H9 (cell line): ENCODE measurements around the gene CD19. TPM values are rescaled to one million over a fixed set of nuclear protein-coding genes. Genes with fewer than 3 reads are reported as not detected.

ENCODE experiments used
- DNase-seq: peaks from one replicate; pipeline ENCODE4 v3.0.0-alpha.2; 2017
- H2AFZ ChIP-seq: one replicate; pipeline ENCODE4 v1.6.1; 2013; ENCODE audit warnings: mild to moderate bottlenecking, low read length, control low read depth, moderate library complexity
- H2AK5ac ChIP-seq: 2 replicates; pipeline ENCODE4 v1.6.1; 2013; ENCODE audit warnings: low read length, control low read depth, mixed read lengths; ENCODE audit not compliant: insufficient read length
- H2BK120ac ChIP-seq: one replicate; pipeline ENCODE4 v1.6.1; 2013; ENCODE audit warnings: low read depth, mild to moderate bottlenecking, low read length, control low read depth, inconsistent platforms; ENCODE audit not compliant: poor library complexity, severe bottlenecking
- H2BK12ac ChIP-seq: 2 replicates; pipeline ENCODE4 v1.6.1; 2013; ENCODE audit warnings: low read length, control low read depth, mixed read lengths, low read depth; ENCODE audit not compliant: insufficient read length
- H2BK15ac ChIP-seq: 2 replicates; pipeline ENCODE4 v1.6.1; 2013; ENCODE audit warnings: low read depth, low read length, control low read depth
- H2BK20ac ChIP-seq: one replicate; pipeline ENCODE4 v1.6.1; 2013; ENCODE audit warnings: low read depth, mild to moderate bottlenecking, low read length, control low read depth, inconsistent platforms; ENCODE audit not compliant: poor library complexity, severe bottlenecking
- H2BK5ac ChIP-seq: 2 replicates; pipeline ENCODE4 v1.6.1; 2013; ENCODE audit warnings: low read length, control low read depth, mixed read lengths; ENCODE audit not compliant: insufficient read length
- H3K14ac ChIP-seq: 2 replicates; pipeline ENCODE4 v1.6.1; 2013; ENCODE audit warnings: low read length, control low read depth; ENCODE audit not compliant: insufficient read depth
- H3K18ac ChIP-seq: 2 replicates; pipeline ENCODE4 v1.6.1; 2013; ENCODE audit warnings: low read depth, mild to moderate bottlenecking, mixed read lengths, low read length, control low read depth; ENCODE audit not compliant: insufficient read length
- H3K23ac ChIP-seq: 2 replicates; pipeline ENCODE4 v1.6.1; 2013; ENCODE audit warnings: low read length, control low read depth, mixed read lengths, low read depth; ENCODE audit not compliant: insufficient read length
- H3K23me2 ChIP-seq: 2 replicates; pipeline ENCODE4 v1.6.1; 2013; ENCODE audit warnings: low read depth, mild to moderate bottlenecking, mixed read lengths, low read length, control low read depth; ENCODE audit not compliant: insufficient read length, poor library complexity, severe bottlenecking
- H3K27ac ChIP-seq: 2 replicates; pipeline ENCODE4 v1.5.1; 2013; ENCODE audit warnings: low read length, control low read depth, mixed read lengths, low read depth; ENCODE audit not compliant: insufficient read length
- H3K27me3 ChIP-seq: 2 replicates; pipeline ENCODE4 v1.6.1; 2013; ENCODE audit warnings: low read length, control low read depth, inconsistent platforms; ENCODE audit not compliant: insufficient read depth
- H3K4ac ChIP-seq: 2 replicates; pipeline ENCODE4 v1.6.1; 2013; ENCODE audit warnings: low read depth, mild to moderate bottlenecking, control low read depth, inconsistent platforms, low read length, moderate library complexity
- H3K4me1 ChIP-seq: 2 replicates; pipeline ENCODE4 v1.6.1; 2013; ENCODE audit warnings: low read length, control low read depth, inconsistent platforms; ENCODE audit not compliant: insufficient read depth
- H3K4me2 ChIP-seq: 2 replicates; pipeline ENCODE4 v1.6.1; 2013; ENCODE audit warnings: low read length, control low read depth, mixed read lengths; ENCODE audit not compliant: insufficient read length, insufficient read depth
- H3K56ac ChIP-seq: 2 replicates; pipeline ENCODE4 v1.6.1; 2013; ENCODE audit warnings: low read depth, mild to moderate bottlenecking, mixed read lengths, low read length, control low read depth; ENCODE audit not compliant: insufficient read length
- H3K79me1 ChIP-seq: 2 replicates; pipeline ENCODE4 v1.6.1; 2013; ENCODE audit warnings: low read depth, mild to moderate bottlenecking, moderate library complexity, low read length, control low read depth, inconsistent platforms; ENCODE audit not compliant: insufficient read depth, poor library complexity, severe bottlenecking
- H3K79me2 ChIP-seq: 2 replicates; pipeline ENCODE4 v1.6.1; 2013; ENCODE audit warnings: low read length, control low read depth, inconsistent platforms; ENCODE audit not compliant: insufficient read depth
- H3K9ac ChIP-seq: 2 replicates; pipeline ENCODE4 v1.6.1; 2013; ENCODE audit warnings: low read length, control low read depth, mixed read lengths; ENCODE audit not compliant: insufficient read length; ENCODE audit errors: extremely low read depth
- H3K9me3 ChIP-seq: one replicate; pipeline ENCODE4 v1.6.1; 2013; ENCODE audit warnings: low read depth, low read length, inconsistent platforms; ENCODE audit not compliant: control insufficient read depth
- H3T11ph ChIP-seq: one replicate; pipeline ENCODE4 v1.6.1; 2013; ENCODE audit warnings: mild to moderate bottlenecking, low read length, control low read depth, inconsistent platforms
- H4K20me1 ChIP-seq: one replicate; pipeline ENCODE4 v1.6.1; 2013; ENCODE audit not compliant: control insufficient read depth, insufficient read length, insufficient read depth
- H4K5ac ChIP-seq: 2 replicates; pipeline ENCODE4 v1.6.1; 2013; ENCODE audit warnings: low read depth, mild to moderate bottlenecking, mixed read lengths, low read length, control low read depth; ENCODE audit not compliant: insufficient read length
- H4K8ac ChIP-seq: replicated peaks from 2 replicates; pipeline ENCODE4 v1.6.1; 2013; ENCODE audit warnings: low read length, control low read depth, mixed read lengths, low read depth; ENCODE audit not compliant: insufficient read length
- H4K91ac ChIP-seq: 2 replicates; pipeline ENCODE4 v1.6.1; 2013; ENCODE audit warnings: low read depth, mild to moderate bottlenecking, moderate library complexity, mixed read lengths, low read length, control low read depth; ENCODE audit not compliant: insufficient read length
- H3K27ac Mint-ChIP-seq, 3 experiments: 2 replicates in 2 of 3; 3 replicates in 1 of 3; pipeline ENCODE4 v1.8.0; 2020 to 2021; ENCODE audit warnings: mixed read lengths in 3 of 3, mild to moderate bottlenecking in 1 of 3, moderate library complexity in 1 of 3
- H3K27me3 Mint-ChIP-seq: 2 replicates; pipeline ENCODE4 v1.8.0; 2021; ENCODE audit warnings: low read depth, mild to moderate bottlenecking, moderate library complexity, mixed read lengths
- H3K36me3 Mint-ChIP-seq, 3 experiments: 2 replicates in 2 of 3; 3 replicates in 1 of 3; pipeline ENCODE4 v1.8.0; 2020 to 2021; ENCODE audit warnings: low read depth in 3 of 3, mixed read lengths in 3 of 3; ENCODE audit not compliant: insufficient read depth in 1 of 3
- H3K4me1 Mint-ChIP-seq, 2 experiments: 2 replicates each; pipeline ENCODE4 v1.8.0; 2020; ENCODE audit warnings: mixed read lengths in 2 of 2
- H3K4me3 Mint-ChIP-seq, 2 experiments: 2 replicates in 1 of 2; 3 replicates in 1 of 2; pipeline ENCODE4 v1.8.0; 2020 to 2021; ENCODE audit warnings: mild to moderate bottlenecking in 2 of 2, mixed read lengths in 2 of 2, moderate library complexity in 1 of 2
- H3K9me3 Mint-ChIP-seq, 2 experiments: 2 replicates in 1 of 2; 3 replicates in 1 of 2; pipeline ENCODE4 v1.8.0; 2020; ENCODE audit warnings: mild to moderate bottlenecking in 2 of 2, mixed read lengths in 2 of 2, moderate library complexity in 1 of 2
- WGBS: extraction: QIAGEN DNeasy Blood & Tissue Kit; methylation state at CpG from one replicate; pipeline ENCODE4 v1.1.7; 2013; ENCODE audit warnings: missing lambda C conversion rate, low lambda C conversion rate, mixed read lengths; ENCODE audit not compliant: insufficient read length; ENCODE audit errors: extremely low coverage; 5-methylcytosine and 5-hydroxymethylcytosine counted together
- total RNA-seq: library from RNA; stranded (reverse); gene quantifications from 2 replicates; pipeline ENCODE4 v1.2.1, GENCODE V29; 2021
- TF ChIP-seq, protein P1 (sequence below): fragments of 200-600 bp; sonication (generic); conservative IDR thresholded peaks from 3 replicates; pipeline ENCODE4 v1.8.0; 2021; ENCODE audit warnings: antibody characterized with exemption, mild to moderate bottlenecking

The CD19 gene
- total RNA-seq, 1 experiment from 2014 or later = 0.50 TPM

DNA sequence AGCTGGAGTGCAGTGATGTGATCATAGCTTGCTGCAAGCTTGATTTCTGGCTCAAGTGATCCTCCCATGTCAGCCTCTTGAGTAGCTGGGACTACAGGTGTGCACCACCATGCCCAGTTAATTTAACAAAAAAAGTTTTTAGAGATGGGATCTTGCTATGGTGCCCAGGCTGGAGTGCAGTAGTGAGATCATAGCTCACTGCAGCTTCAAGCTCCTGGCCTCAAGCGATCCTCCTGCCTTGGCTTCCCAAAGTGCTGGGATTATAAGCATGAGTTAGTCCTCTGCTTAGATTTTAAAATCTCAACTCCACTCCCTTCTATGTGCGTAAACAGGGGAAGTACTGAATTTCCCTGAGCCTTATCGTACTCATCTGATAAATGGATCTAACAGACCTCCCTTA, 13.1 kb upstream of the CD19 start:
- no CpG with 5 or more reads among the region's 3 CpGs for WGBS
- H3K56ac ChIP-seq = no peak overlapping the region
- no peak overlapping the region for H3K4ac ChIP-seq
- no peaks in the 10 kb centered on the region for H3K27me3 Mint-ChIP-seq
- H3T11ph ChIP-seq = no peak overlapping the region
- H3K36me3 Mint-ChIP-seq = peaks cover 2 to 34% (median 27%) of the 10 kb centered on the region in 3 experiments; a peak in 6 of 7 replicates
- no peaks in the 10 kb centered on the region for H3K9me3 Mint-ChIP-seq
- no peaks in the 10 kb centered on the region for H3K27me3 ChIP-seq
- H3K27ac Mint-ChIP-seq = no peak overlapping the region
- H3K4me1 ChIP-seq = no peaks in the 10 kb centered on the region
- H2BK120ac ChIP-seq = no peak overlapping the region
- no peak overlapping the region for H2BK20ac ChIP-seq
- H4K91ac ChIP-seq = no peak overlapping the region
- H2BK5ac ChIP-seq = no peak overlapping the region
- H2BK12ac ChIP-seq = no peak overlapping the region
- H3K9me3 ChIP-seq = no peaks in the 10 kb centered on the region
- TF ChIP-seq, protein P1, sequence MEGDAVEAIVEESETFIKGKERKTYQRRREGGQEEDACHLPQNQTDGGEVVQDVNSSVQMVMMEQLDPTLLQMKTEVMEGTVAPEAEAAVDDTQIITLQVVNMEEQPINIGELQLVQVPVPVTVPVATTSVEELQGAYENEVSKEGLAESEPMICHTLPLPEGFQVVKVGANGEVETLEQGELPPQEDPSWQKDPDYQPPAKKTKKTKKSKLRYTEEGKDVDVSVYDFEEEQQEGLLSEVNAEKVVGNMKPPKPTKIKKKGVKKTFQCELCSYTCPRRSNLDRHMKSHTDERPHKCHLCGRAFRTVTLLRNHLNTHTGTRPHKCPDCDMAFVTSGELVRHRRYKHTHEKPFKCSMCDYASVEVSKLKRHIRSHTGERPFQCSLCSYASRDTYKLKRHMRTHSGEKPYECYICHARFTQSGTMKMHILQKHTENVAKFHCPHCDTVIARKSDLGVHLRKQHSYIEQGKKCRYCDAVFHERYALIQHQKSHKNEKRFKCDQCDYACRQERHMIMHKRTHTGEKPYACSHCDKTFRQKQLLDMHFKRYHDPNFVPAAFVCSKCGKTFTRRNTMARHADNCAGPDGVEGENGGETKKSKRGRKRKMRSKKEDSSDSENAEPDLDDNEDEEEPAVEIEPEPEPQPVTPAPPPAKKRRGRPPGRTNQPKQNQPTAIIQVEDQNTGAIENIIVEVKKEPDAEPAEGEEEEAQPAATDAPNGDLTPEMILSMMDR = no peak
- no peak overlapping the region for H3K27ac ChIP-seq
- H3K4me1 Mint-ChIP-seq = peaks cover 3 to 4% of the 10 kb centered on the region in 2 experiments
- no peak overlapping the region for H3K4me2 ChIP-seq
- H3K14ac ChIP-seq = no peak overlapping the region
- no peak overlapping the region for H2BK15ac ChIP-seq
- no peaks in the 10 kb centered on the region for H4K20me1 ChIP-seq
- H3K23ac ChIP-seq = no peak overlapping the region
- no peak overlapping the region for H2AFZ ChIP-seq
- H3K79me2 ChIP-seq = no peaks in the 10 kb centered on the region
- H2AK5ac ChIP-seq = no peak overlapping the region
- no peak overlapping the region for H3K18ac ChIP-seq
- no peak overlapping the region for H3K9ac ChIP-seq
- H4K5ac ChIP-seq = no peak overlapping the region
- H3K4me3 Mint-ChIP-seq = no peak overlapping the region
- no peaks in the 10 kb centered on the region for H3K79me1 ChIP-seq
- DNase-seq = no peak
- H3K23me2 ChIP-seq = no peaks in the 10 kb centered on the region
- H4K8ac ChIP-seq = no peak overlapping the region
